Measurements from ENCODE around the gene PPIL6. TPM values are rescaled to one million over a fixed set of nuclear protein-coding genes. Genes with fewer than 3 reads are reported as not detected.

The PPIL6 gene
- total RNA-seq, 1 experiment from 2014 or later = 0.61 TPM

- ChIA-PET CTCF (interaction anchor here (1.0 kb wide), 1 partner anchor 51 kb away, joined by 3 read pairs; no protein-coding TSS in a partner anchor), POLR2A (interaction anchor here (1.0 kb wide), 1 partner anchor 62 kb away, joined by 3 read pairs; no protein-coding TSS in a partner anchor)
- Mint-ChIP-seq H3K4me3 (no peak overlapping the region), H3K4me1 (peaks cover 8% of the 10 kb centered on the region; the same call in 1 of the 2 replicates), H3K27me3 (ENCODE audit: low read depth) (no peaks in the 10 kb centered on the region), H3K9me3 (no peaks in the 10 kb centered on the region), H3K36me3 (peaks cover 28% of the 10 kb centered on the region), H3K27ac (no peak overlapping the region)
- DNase-seq (ENCODE audit: low spot score) = no peak
- TF ChIP-seq FOXP4 (CRISPR knock-in tag; IDR thresholded peaks at IDR 0.05) = no peak
- TF ChIP-seq CREM (CRISPR knock-in tag; IDR thresholded peaks at IDR 0.05) = no peak
- TF ChIP-seq ZNF532 (CRISPR knock-in tag; IDR thresholded peaks at IDR 0.05; ENCODE audit: borderline replicate concordance) = no peak
- no peak for TF ChIP-seq ATF1 (CRISPR knock-in tag; IDR thresholded peaks at IDR 0.05)
- no peak for TF ChIP-seq TCF7 (CRISPR knock-in tag; IDR thresholded peaks at IDR 0.05; ENCODE audit: low read depth)
- TF ChIP-seq FOXP1 (CRISPR knock-in tag; IDR thresholded peaks at IDR 0.05; ENCODE audit: borderline replicate concordance) = no peak
- TF ChIP-seq MAX (CRISPR knock-in tag; IDR thresholded peaks at IDR 0.05) = no peak
- TF ChIP-seq ZSCAN18 (CRISPR knock-in tag; IDR thresholded peaks at IDR 0.05) = no peak
- no peak for TF ChIP-seq AFF4 (CRISPR knock-in tag; IDR thresholded peaks at IDR 0.05; ENCODE audit: borderline replicate concordance)
- no peak for TF ChIP-seq PRRX2 (CRISPR knock-in tag; IDR thresholded peaks at IDR 0.05)
- TF ChIP-seq GRHL2 (CRISPR knock-in tag; IDR thresholded peaks at IDR 0.05; ENCODE audit: insufficient replicate concordance, severe bottlenecking) = no peak
- no peak for TF ChIP-seq NR2C2 (CRISPR knock-in tag; IDR thresholded peaks at IDR 0.05)
- peak; percentile 46 for ATAC-seq
Observed at GRCh38 chr6:109447878-109448555, 7.6 kb upstream of the PPIL6 start.
